Measurements from ENCODE around the gene INSIG2. TPM values are rescaled to one million over a fixed set of nuclear protein-coding genes. Genes with fewer than 3 reads are reported as not detected.

The INSIG2 gene
- total RNA-seq, 1 experiment from 2014 or later = 8.7 TPM

DNA sequence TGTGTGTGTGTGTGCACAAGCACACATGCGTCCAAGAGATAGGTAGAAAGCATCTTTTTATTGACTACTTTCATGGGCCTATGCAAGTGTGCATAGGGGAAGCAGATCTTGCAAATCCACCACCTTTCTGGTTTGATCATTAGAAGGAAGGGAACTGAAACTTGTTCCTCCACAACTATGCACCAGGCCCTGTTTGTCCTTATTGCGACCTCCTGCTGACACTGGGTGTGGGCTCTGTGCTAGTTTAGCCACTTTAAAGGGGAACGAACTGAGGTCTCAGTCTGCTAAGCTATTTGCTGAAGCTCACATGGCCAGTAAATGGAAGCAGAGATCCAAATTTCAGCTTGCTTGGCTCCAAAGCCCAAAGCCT lies 32.1 kb upstream of the INSIG2 start:
- H2AFZ ChIP-seq (ENCODE audit: low read length) = no peak overlapping the region
- no peak overlapping the region for H4K91ac ChIP-seq (ENCODE audit: insufficient read length, low read depth, low read length)
- H3K79me2 ChIP-seq (ENCODE audit: insufficient read depth, low read length) = no peaks in the 10 kb centered on the region
- no peak overlapping the region for H3K4ac ChIP-seq (ENCODE audit: low read depth, low read length)
- H3K27ac Mint-ChIP-seq = no peak overlapping the region
- H3K27me3 Mint-ChIP-seq (ENCODE audit: low read depth) = peaks cover 2% of the 10 kb centered on the region; the same call in 1 of the 2 replicates
- H3K27me3 ChIP-seq (ENCODE audit: insufficient read depth, low read length) = no peaks in the 10 kb centered on the region
- no peaks in the 10 kb centered on the region for H3K36me3 Mint-ChIP-seq (ENCODE audit: insufficient read depth in 1 of 3, low read depth in 3 of 3)
- H3K18ac ChIP-seq (ENCODE audit: insufficient read length, low read depth, low read length) = no peak overlapping the region
- no peaks in the 10 kb centered on the region for H4K20me1 ChIP-seq (ENCODE audit: control insufficient read depth, insufficient read depth, insufficient read length)
- no peak overlapping the region for H3K4me3 Mint-ChIP-seq
- H3K79me1 ChIP-seq (ENCODE audit: insufficient read depth, low read depth, low read length, poor library complexity, severe bottlenecking) = no peaks in the 10 kb centered on the region
- DNase-seq = no peak
- no peak overlapping the region for H3K14ac ChIP-seq (ENCODE audit: insufficient read depth, low read length)
- H2BK12ac ChIP-seq (ENCODE audit: insufficient read length, low read depth, low read length) = no peak overlapping the region
- no peak overlapping the region for H3K56ac ChIP-seq (ENCODE audit: insufficient read length, low read depth, low read length)
- TF ChIP-seq, protein P1, sequence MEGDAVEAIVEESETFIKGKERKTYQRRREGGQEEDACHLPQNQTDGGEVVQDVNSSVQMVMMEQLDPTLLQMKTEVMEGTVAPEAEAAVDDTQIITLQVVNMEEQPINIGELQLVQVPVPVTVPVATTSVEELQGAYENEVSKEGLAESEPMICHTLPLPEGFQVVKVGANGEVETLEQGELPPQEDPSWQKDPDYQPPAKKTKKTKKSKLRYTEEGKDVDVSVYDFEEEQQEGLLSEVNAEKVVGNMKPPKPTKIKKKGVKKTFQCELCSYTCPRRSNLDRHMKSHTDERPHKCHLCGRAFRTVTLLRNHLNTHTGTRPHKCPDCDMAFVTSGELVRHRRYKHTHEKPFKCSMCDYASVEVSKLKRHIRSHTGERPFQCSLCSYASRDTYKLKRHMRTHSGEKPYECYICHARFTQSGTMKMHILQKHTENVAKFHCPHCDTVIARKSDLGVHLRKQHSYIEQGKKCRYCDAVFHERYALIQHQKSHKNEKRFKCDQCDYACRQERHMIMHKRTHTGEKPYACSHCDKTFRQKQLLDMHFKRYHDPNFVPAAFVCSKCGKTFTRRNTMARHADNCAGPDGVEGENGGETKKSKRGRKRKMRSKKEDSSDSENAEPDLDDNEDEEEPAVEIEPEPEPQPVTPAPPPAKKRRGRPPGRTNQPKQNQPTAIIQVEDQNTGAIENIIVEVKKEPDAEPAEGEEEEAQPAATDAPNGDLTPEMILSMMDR (conservative IDR thresholded peaks at IDR 0.05) = no peak
- no peak overlapping the region for H4K5ac ChIP-seq (ENCODE audit: insufficient read length, low read depth, low read length)
- no peaks in the 10 kb centered on the region for H3K4me1 ChIP-seq (ENCODE audit: insufficient read depth, low read length)
- no peak overlapping the region for H3K23ac ChIP-seq (ENCODE audit: insufficient read length, low read depth, low read length)
- no peaks in the 10 kb centered on the region for H3K9me3 ChIP-seq (ENCODE audit: control insufficient read depth, low read depth, low read length)
- H3K9me3 Mint-ChIP-seq = no peaks in the 10 kb centered on the region
- H3K27ac ChIP-seq (ENCODE audit: insufficient read length, low read depth, low read length) = no peak overlapping the region
- H3T11ph ChIP-seq (ENCODE audit: low read length) = no peak overlapping the region
- no peaks in the 10 kb centered on the region for H3K23me2 ChIP-seq (ENCODE audit: insufficient read length, low read depth, low read length, poor library complexity, severe bottlenecking)
- H3K4me1 Mint-ChIP-seq = peaks cover 0 to 3% of the 10 kb centered on the region in 2 experiments; a peak in 2 of 4 replicates
- H2BK120ac ChIP-seq (ENCODE audit: low read depth, low read length, poor library complexity, severe bottlenecking) = no peak overlapping the region
- WGBS (ENCODE audit: extremely low coverage, insufficient read length, low lambda C conversion rate) = no CpG with 5 or more reads among the region's 3 CpGs
- H2BK20ac ChIP-seq (ENCODE audit: low read depth, low read length, poor library complexity, severe bottlenecking) = no peak overlapping the region
- H3K9ac ChIP-seq (ENCODE audit: extremely low read depth, insufficient read length, low read length) = no peak overlapping the region
- no peak overlapping the region for H2BK5ac ChIP-seq (ENCODE audit: insufficient read length, low read length)
- H2AK5ac ChIP-seq (ENCODE audit: insufficient read length, low read length) = no peak overlapping the region
- no peak overlapping the region; the same call in 1 of the 2 replicates for H2BK15ac ChIP-seq (ENCODE audit: low read depth, low read length)
- H3K4me2 ChIP-seq (ENCODE audit: insufficient read depth, insufficient read length, low read length) = no peak overlapping the region
- H4K8ac ChIP-seq (replicated peaks; ENCODE audit: insufficient read length, low read depth, low read length) = no peak overlapping the region

Measured in H9 (cell line).